Ovary (tissue), 9 donors: Measurements from ENCODE around the gene OSBPL3. TPM values are rescaled to one million over a fixed set of nuclear protein-coding genes. Genes with fewer than 3 reads are reported as not detected.

Experiments
- DNase-seq, 5 donors: peaks; one replicate each; pipeline ENCODE4 v3.0.0-alpha.2; 2019 to 2020
- H3K27ac ChIP-seq, 2 donors: fragments of 200-600 bp; one replicate each; pipeline versions ENCODE4 v1.5.1 to v1.8.0; 2019 to 2022
- H3K27me3 ChIP-seq: fragments of 200-600 bp; one replicate; pipeline ENCODE4 v1.8.0; 2022
- H3K36me3 ChIP-seq: fragments of 200-600 bp; sonication (generic); one replicate; pipeline ENCODE4 v1.5.1; 2019
- H3K4me1 ChIP-seq: one replicate; pipeline ENCODE4 v1.8.1; 2013; ENCODE audit warnings: mild to moderate bottlenecking, moderate library complexity; ENCODE audit not compliant: insufficient read depth
- H3K4me3 ChIP-seq: fragments of 200-600 bp; sonication (generic); one replicate; pipeline ENCODE4 v1.5.1; 2017
- H3K9me3 ChIP-seq, 2 donors: fragments of 200-600 bp in 1 of 2; sonication (generic) in 1 of 2; one replicate each; pipeline versions ENCODE4 v1.5.1 to v1.8.1; 2013 to 2019; ENCODE audit warnings: mild to moderate bottlenecking in 1 of 2, moderate library complexity in 1 of 2
- EP300 ChIP-seq: sonication (generic); formaldehyde crosslinking; IDR thresholded peaks from one replicate; pipeline ENCODE4 v1.6.1; 2017; ENCODE audit warnings: antibody characterized with exemption
- POLR2A ChIP-seq: fragments of 450-650 bp; IDR thresholded peaks from one replicate; pipeline ENCODE4 v1.6.1; 2017; ENCODE audit warnings: antibody characterized with exemption, mild to moderate bottlenecking, moderate library complexity
- WGBS, 3 donors: extraction: QIAGEN DNeasy Blood & Tissue Kit in 1 of 3; methylation state at CpG; one replicate each; pipeline versions ENCODE4 v1.1.5 to v1.1.7; 2013 to 2017; 5-methylcytosine and 5-hydroxymethylcytosine counted together
- intact Hi-C, 4 donors: fragments of 100-400 bp; cut with DNase I; formaldehyde crosslinking; loops; one replicate each; pipeline versions ENCODE4 v1.11.0 to v1.15.1; 2022 to 2023
- polyA plus RNA-seq, 2 donors: library from polyadenylated mRNA; stranded (reverse); fragments of 200-250 nt in 1 of 2; fragments of 350-450 nt in 1 of 2; fragmentation: Illumina TruSeq in 1 of 2; extraction: RNeasy Lipid Tissue Mini Kit (QIAGEN cat#74804) in 1 of 2; gene quantifications; one replicate each; pipeline ENCODE4 v1.2.3, GENCODE V29; 2013 to 2014
- total RNA-seq, 7 donors: library from RNA; depleted of rRNA in 2 of 7; stranded (reverse); fragments of >200 nt in 2 of 7; fragmentation: NEBNext Ultra II Directional in 3 of 7; extraction: Animal tissue kit (Norgen Biotek cat#: 25700) in 3 of 7; gene quantifications; one replicate each; pipeline versions ENCODE4 v1.1.0 to v1.2.4, GENCODE V29; 2016 to 2023
- TF ChIP-seq, protein P1 (sequence below), 3 donors: fragments of 450-650 bp in 2 of 3; fragments of 200-600 bp in 1 of 3; IDR thresholded peaks; one replicate each; pipeline versions ENCODE4 v1.5.1 to v1.8.0; 2016 to 2022; ENCODE audit warnings: antibody characterized with exemption in 3 of 3, mild to moderate bottlenecking in 1 of 3
- donor health status: DM: no; HTN: no; CAD: no; lungs with moderate emphysema.
- donor health status: DM: no; HTN: no; CAD: no.
- donor health status: Bipolar disorder and iron deficiency.
- donor health status: DM: yes; HTN: yes; CAD: no.
- donor health status: DM: no; HTN: no; CAD: no.
- donor health status: DM: yes; HTN: yes; CAD: no.

OSBPL3 gene
- total and polyA plus RNA-seq, 9 donors = 6.0 to 29.1 (median 13.1) TPM

DNA sequence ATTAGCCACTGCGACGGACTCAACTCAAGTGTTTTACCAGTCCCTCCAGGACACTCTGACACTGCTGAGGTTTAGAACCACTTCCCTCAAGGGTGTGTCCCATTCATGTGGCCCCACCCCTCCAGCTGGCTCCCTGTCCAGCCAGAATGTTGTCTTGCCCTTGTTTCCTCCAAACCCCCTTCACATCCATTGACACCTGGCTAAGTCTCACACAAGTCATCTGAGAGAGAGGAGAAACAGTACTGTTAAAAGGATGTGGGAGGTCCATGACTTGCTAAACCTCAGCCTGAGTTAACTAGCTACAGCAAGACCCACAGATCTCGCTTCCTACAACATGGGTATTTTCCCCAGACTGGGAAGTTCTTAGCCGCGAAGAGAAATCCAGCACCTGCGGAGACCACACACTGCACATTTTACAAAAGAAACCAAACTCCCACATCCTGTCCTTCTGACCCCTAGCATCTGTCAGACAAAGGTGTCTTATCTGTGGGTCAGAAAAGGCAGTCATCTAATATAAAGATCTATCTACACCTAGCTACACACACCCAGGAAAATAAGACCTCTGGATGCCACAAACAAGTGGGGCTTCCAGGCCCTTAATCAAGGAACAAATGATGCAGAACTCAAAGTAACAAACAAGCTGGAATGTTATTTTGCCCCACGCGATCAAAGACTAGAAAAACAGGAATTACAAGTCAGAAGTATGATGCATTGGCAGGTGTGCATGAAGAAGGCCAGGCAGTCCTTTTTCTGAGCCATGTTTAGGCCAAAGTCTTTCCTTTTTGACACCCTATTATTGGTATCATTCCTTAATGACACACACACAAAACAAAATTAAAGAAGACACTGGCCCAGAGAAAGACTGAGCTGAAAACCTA lies 13.9 kb downstream of the OSBPL3 start:
- H3K27ac ChIP-seq = no peak overlapping the region
- TF ChIP-seq EP300 (no peak), POLR2A (no peak)
- TF ChIP-seq, protein P1, sequence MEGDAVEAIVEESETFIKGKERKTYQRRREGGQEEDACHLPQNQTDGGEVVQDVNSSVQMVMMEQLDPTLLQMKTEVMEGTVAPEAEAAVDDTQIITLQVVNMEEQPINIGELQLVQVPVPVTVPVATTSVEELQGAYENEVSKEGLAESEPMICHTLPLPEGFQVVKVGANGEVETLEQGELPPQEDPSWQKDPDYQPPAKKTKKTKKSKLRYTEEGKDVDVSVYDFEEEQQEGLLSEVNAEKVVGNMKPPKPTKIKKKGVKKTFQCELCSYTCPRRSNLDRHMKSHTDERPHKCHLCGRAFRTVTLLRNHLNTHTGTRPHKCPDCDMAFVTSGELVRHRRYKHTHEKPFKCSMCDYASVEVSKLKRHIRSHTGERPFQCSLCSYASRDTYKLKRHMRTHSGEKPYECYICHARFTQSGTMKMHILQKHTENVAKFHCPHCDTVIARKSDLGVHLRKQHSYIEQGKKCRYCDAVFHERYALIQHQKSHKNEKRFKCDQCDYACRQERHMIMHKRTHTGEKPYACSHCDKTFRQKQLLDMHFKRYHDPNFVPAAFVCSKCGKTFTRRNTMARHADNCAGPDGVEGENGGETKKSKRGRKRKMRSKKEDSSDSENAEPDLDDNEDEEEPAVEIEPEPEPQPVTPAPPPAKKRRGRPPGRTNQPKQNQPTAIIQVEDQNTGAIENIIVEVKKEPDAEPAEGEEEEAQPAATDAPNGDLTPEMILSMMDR (IDR thresholded peaks at IDR 0.05) = no peak
- peaks cover 2% of the 10 kb centered on the region for H3K4me1 ChIP-seq
- no peaks in the 10 kb centered on the region for H3K27me3 ChIP-seq
- H3K9me3 ChIP-seq = no peaks in the 10 kb centered on the region
- no peaks in the 10 kb centered on the region for H3K36me3 ChIP-seq
- intact Hi-C loops = no loop called here
- no peak overlapping the region for H3K4me3 ChIP-seq
- no peak for DNase-seq
- WGBS, 3 donors = 79 to 83% (median 82%) methylated on average over 8 of the region's 8 CpGs

DNA sequence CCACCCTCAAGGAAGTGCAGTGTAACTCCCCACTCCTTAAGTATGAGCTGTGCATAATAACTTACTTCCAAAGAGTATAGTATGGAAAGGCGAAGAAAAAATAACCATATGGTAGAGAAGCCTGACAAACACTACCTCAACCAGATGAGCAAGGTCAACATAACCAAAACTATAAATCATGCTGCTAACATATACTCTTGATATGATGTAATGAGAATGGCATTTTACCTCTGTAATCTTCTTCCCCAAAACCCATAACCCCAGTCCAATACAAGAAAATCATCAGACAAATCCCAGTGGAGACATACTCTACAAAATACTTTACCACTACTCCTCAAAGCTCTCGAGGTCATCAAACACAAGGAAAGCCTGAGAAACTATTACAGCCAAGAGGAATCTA lies 15.8 kb downstream of the OSBPL3 start:
- no peak for DNase-seq
- H3K4me1 ChIP-seq = peaks cover 2% of the 10 kb centered on the region
- TF ChIP-seq POLR2A (no peak), EP300 (no peak)
- TF ChIP-seq, protein P1 (IDR thresholded peaks at IDR 0.05) = no peak
- no peaks in the 10 kb centered on the region for H3K9me3 ChIP-seq
- intact Hi-C loops = no loop called here
- H3K4me3 ChIP-seq = no peak overlapping the region
- no peak overlapping the region for H3K27ac ChIP-seq
- H3K36me3 ChIP-seq = no peaks in the 10 kb centered on the region
- H3K27me3 ChIP-seq = no peaks in the 10 kb centered on the region
- WGBS, 3 donors = 93 to 97% (median 94%) methylated on average over 2 of the region's 2 CpGs

DNA sequence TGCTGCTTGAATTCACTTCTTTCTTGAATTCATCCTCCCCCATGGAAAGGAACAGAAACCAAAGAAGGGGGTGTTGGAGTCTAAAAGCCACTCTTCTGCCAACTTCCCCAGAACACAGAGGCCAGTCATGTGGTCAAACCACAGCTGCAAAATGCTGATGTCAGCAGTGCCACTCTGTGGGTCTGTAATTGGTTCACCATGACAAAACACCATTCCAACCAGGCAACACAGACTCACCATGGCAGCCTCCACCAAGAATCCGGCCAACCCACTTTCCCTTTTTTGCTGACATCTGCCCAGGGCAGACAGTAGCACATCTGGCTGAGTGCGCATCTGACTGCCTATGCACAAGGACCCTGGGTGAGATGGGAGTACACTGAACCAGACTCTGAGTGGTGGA lies 16.8 kb downstream of the OSBPL3 start:
- no peak overlapping the region for H3K27ac ChIP-seq
- DNase-seq = no peak
- TF ChIP-seq POLR2A (no peak), EP300 (no peak)
- TF ChIP-seq, protein P1 (IDR thresholded peaks at IDR 0.05) = no peak

DNA sequence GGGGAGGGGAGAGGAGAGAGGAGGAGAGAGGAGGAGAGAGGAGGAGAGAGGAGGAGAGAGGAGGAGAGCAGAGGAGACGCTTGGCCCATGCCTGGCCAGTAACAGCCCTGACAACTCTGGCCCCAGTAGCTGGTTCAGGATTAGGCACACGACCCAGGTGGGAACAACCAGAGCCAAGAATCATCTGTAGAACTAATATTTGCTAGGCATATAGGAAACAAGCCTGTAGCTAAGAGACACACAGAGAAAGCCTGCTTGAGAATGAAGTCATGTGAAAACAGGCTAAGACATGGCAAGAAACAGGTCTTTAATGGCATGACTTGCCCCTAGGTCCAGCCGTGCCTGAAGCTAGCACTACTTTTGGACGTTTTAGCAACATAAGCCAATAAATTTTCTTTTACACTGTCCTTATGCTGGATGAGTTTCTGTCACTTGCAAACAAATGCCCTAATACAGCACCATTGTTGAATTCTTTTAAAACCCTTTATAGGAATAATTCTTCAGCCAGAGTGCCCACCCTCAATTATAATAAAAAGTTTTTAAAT lies 17.5 kb downstream of the OSBPL3 start:
- Histone ChIP-seq H3K36me3 (no peaks in the 10 kb centered on the region), H3K4me1 (peaks cover 2% of the 10 kb centered on the region), H3K27me3 (no peaks in the 10 kb centered on the region), H3K27ac (no peak overlapping the region), H3K9me3 (no peaks in the 10 kb centered on the region), H3K4me3 (no peak overlapping the region)
- WGBS, 3 donors = 75 to 87% (median 78%) methylated on average over 4 of the region's 4 CpGs
- TF ChIP-seq EP300 (no peak), POLR2A (no peak)
- TF ChIP-seq, protein P1 (IDR thresholded peaks at IDR 0.05) = no peak
- intact Hi-C loops = no loop called here
- DNase-seq = no peak

More for the DNA sequence above, 16.8 kb downstream of the OSBPL3 start:
- 93 to 100% (median 97%) methylated on average over 2 of the region's 2 CpGs for WGBS, 3 donors
- H3K4me3 ChIP-seq = no peak overlapping the region
- H3K36me3 ChIP-seq = no peaks in the 10 kb centered on the region
- H3K27me3 ChIP-seq = no peaks in the 10 kb centered on the region
- intact Hi-C loops = no loop called here
- H3K4me1 ChIP-seq = peaks cover 2% of the 10 kb centered on the region
- no peaks in the 10 kb centered on the region for H3K9me3 ChIP-seq
